MV-4-11 (cell line): ENCODE results near the gene ZNF613.
"Not testable (repeated sequence)": the region's sequence is repeated elsewhere in the genome, so short reads cannot be mapped to it uniquely, and the experiment has no call there.

Source experiments
- DNase-seq: peaks from one replicate; lab custom pipeline; 2025; lab: John Stamatoyannopoulos, UW

The ZNF613 gene

GRCh38 chr19:51944798-51945552 is 17.7 kb downstream of the ZNF613 start:
- no peak for DNase-seq

- no peak for DNase-seq
Observed at GRCh38 chr19:51946602-51947001, 19.3 kb downstream of the ZNF613 start.

- DNase-seq = no peak
Observed at GRCh38 chr19:51948975-51949374, 21.7 kb downstream of the ZNF613 start.

- not testable (repeated sequence) for DNase-seq
Observed at GRCh38 chr19:51957846-51958245, 30.6 kb downstream of the ZNF613 start.

GRCh38 chr19:51959791-51960190 is 32.5 kb downstream of the ZNF613 start:
- no peak for DNase-seq

- DNase-seq = peak; percentile 62
Observed at GRCh38 chr19:51960621-51961233, 33.5 kb downstream of the ZNF613 start.

GRCh38 chr19:51965583-51965982 is 38.3 kb downstream of the ZNF613 start:
- no peak for DNase-seq

GRCh38 chr19:51970718-51971117 is 43.4 kb downstream of the ZNF613 start:
- no peak for DNase-seq

GRCh38 chr19:51971624-51972023 is 44.4 kb downstream of the ZNF613 start:
- no peak for DNase-seq

- not testable (repeated sequence) for DNase-seq
Observed at GRCh38 chr19:51975787-51976186, 48.5 kb downstream of the ZNF613 start.

- no peak for DNase-seq
Observed at GRCh38 chr19:51976852-51977251, 49.6 kb downstream of the ZNF613 start.

GRCh38 chr19:51977346-51977745 is 50.1 kb downstream of the ZNF613 start:
- DNase-seq = no peak

- DNase-seq = no peak
Observed at GRCh38 chr19:51978882-51979281, 51.6 kb downstream of the ZNF613 start.

- DNase-seq = peak; percentile 77
Observed at GRCh38 chr19:51980116-51980736, 53.0 kb downstream of the ZNF613 start.

GRCh38 chr19:51980926-51981325 is 53.7 kb downstream of the ZNF613 start:
- DNase-seq = not testable (repeated sequence)

- no peak for DNase-seq
Observed at GRCh38 chr19:51983361-51983760, 56.1 kb downstream of the ZNF613 start.

- DNase-seq = peak; percentile 100
Observed at GRCh38 chr19:51986309-51987291, 59.3 kb downstream of the ZNF613 start, which contains the start of gene ZNF350. Gene ZNF350 (minus strand): TSS chr19:51986840. CDS start chr19:51974360, 12,480 bp downstream.

GRCh38 chr19:51993422-51993821 is 66.2 kb downstream of the ZNF613 start:
- DNase-seq = no peak

- no peak for DNase-seq
Observed at GRCh38 chr19:51994048-51994644, 66.9 kb downstream of the ZNF613 start.
